Sigmoid colon (tissue), 7 donors: ENCODE measurements around the gene PDZD7. TPM values are rescaled to one million over a fixed set of nuclear protein-coding genes. Genes with fewer than 3 reads are reported as not detected.
"Not testable (repeated sequence)": the region's sequence is repeated elsewhere in the genome, so short reads cannot be mapped to it uniquely, and the experiment has no call there.

ENCODE experiments used
- DNase-seq: peaks from one replicate; pipeline ENCODE4 v3.0.0-alpha.2; 2019
- H3K27ac ChIP-seq, 4 donors: fragments of 200-600 bp; sonication (generic); one replicate each; pipeline ENCODE4 v1.5.1; 2016 to 2019; ENCODE audit warnings: mild to moderate bottlenecking in 1 of 4
- H3K27me3 ChIP-seq, 3 donors: fragments of 200-600 bp; sonication (generic); one replicate each; pipeline ENCODE4 v1.5.1; 2019; ENCODE audit warnings: mild to moderate bottlenecking in 1 of 3
- H3K36me3 ChIP-seq, 4 donors: fragments of 200-600 bp; sonication (generic); one replicate each; pipeline ENCODE4 v1.5.1; 2016 to 2019
- H3K4me1 ChIP-seq, 4 donors: fragments of 200-600 bp; sonication (generic); one replicate each; pipeline ENCODE4 v1.5.1; 2017 to 2019
- H3K4me3 ChIP-seq, 4 donors: fragments of 200-600 bp; sonication (generic); one replicate each; pipeline ENCODE4 v1.5.1; 2017 to 2019; ENCODE audit warnings: mild to moderate bottlenecking in 2 of 4, moderate library complexity in 1 of 4
- H3K9me3 ChIP-seq, 4 donors: fragments of 200-600 bp in 3 of 4; sonication (generic) in 3 of 4; one replicate each; pipeline versions ENCODE4 v1.5.1 to v1.6.1; 2013 to 2019
- CTCF ChIP-seq, 4 experiments: fragments of 450-650 bp in 3 of 4; fragments of 200-600 bp in 1 of 4; IDR thresholded peaks; one replicate each; pipeline ENCODE4 v1.5.1; 2016 to 2019; ENCODE audit warnings: antibody characterized with exemption in 4 of 4, mild to moderate bottlenecking in 3 of 4, moderate library complexity in 2 of 4
- EP300 ChIP-seq, 4 donors: sonication (generic); formaldehyde crosslinking; IDR thresholded peaks; one replicate each; pipeline ENCODE4 v1.6.1; 2017; ENCODE audit warnings: antibody characterized with exemption in 4 of 4
- POLR2A ChIP-seq, 2 donors: fragments of 450-650 bp; IDR thresholded peaks; one replicate each; pipeline ENCODE4 v1.6.1; 2016; ENCODE audit warnings: antibody characterized with exemption in 2 of 2, mild to moderate bottlenecking in 2 of 2, moderate library complexity in 2 of 2
- POLR2AphosphoS5 ChIP-seq, 4 donors: sonication (generic); formaldehyde crosslinking; IDR thresholded peaks; one replicate each; pipeline ENCODE4 v1.6.1; 2017; ENCODE audit warnings: antibody characterized with exemption in 4 of 4
- WGBS, 2 donors: extraction: QIAGEN DNeasy Blood & Tissue Kit; methylation state at CpG; one replicate each; pipeline ENCODE4 v1.1.7; 2013; 5-methylcytosine and 5-hydroxymethylcytosine counted together
- intact Hi-C: fragments of 100-400 bp; cut with DNase I; formaldehyde crosslinking; loops from one replicate; pipeline ENCODE4 v1.15.1; 2023
- polyA plus RNA-seq, 3 donors: library from polyadenylated mRNA; stranded (reverse); fragments of 200-250 nt; gene quantifications; one replicate each; pipeline ENCODE4 v1.2.3, GENCODE V29; 2013
- total RNA-seq, 4 donors: library from RNA; depleted of rRNA; stranded (reverse); fragments of >200 nt; gene quantifications; one replicate each; pipeline ENCODE4 v1.1.0, GENCODE V29; 2016
- donor health status: healthy with polysubstance abuse.
- donor health status: Bipolar disorder and iron deficiency.
- donor health status: healthy.

Gene PDZD7
- total and polyA plus RNA-seq, 7 donors, result 0.16 to 2.4 (median 0.90) TPM; not detected in 1

- H3K9me3 ChIP-seq, result no peaks in the 10 kb centered on the region
- intact Hi-C loops, result no loop called here
- no peak overlapping the region for H3K27ac ChIP-seq
- no peak overlapping the region for H3K4me3 ChIP-seq
- peaks cover 5 to 35% (median 8%) of the 10 kb centered on the region in 4 donors for H3K36me3 ChIP-seq
- TF ChIP-seq POLR2A (IDR thresholded peaks at IDR 0.05) (no peak), CTCF (IDR thresholded peaks at IDR 0.05) (no peak), EP300 (IDR thresholded peaks at IDR 0.05) (no peak), POLR2AphosphoS5 (IDR thresholded peaks at IDR 0.05) (no peak)
- no peaks in the 10 kb centered on the region for H3K4me1 ChIP-seq
- H3K27me3 ChIP-seq, result no peaks in the 10 kb centered on the region
- 84 to 89% methylated on average over 6 of the region's 6 CpGs for WGBS, 2 donors
- peak; percentile 13 for DNase-seq
These were observed 53.5 kb downstream of the PDZD7 start for GRCh38 chr10:100977436-100977835.

- no peaks in the 10 kb centered on the region for H3K9me3 ChIP-seq
- H3K27ac ChIP-seq, result no peak overlapping the region
- H3K36me3 ChIP-seq, result peaks cover 5 to 30% (median 8%) of the 10 kb centered on the region in 4 donors
- no peaks in the 10 kb centered on the region for H3K27me3 ChIP-seq
- no peaks in the 10 kb centered on the region for H3K4me1 ChIP-seq
- intact Hi-C loops, result no loop called here
- no peak for DNase-seq
- WGBS, 2 donors, result 64 to 81% methylated on average over 3 of the region's 3 CpGs
- TF ChIP-seq POLR2AphosphoS5 (IDR thresholded peaks at IDR 0.05), result no peak
- TF ChIP-seq POLR2A (IDR thresholded peaks at IDR 0.05), result no peak
- no peak for TF ChIP-seq EP300 (IDR thresholded peaks at IDR 0.05)
- TF ChIP-seq CTCF (IDR thresholded peaks at IDR 0.05), result no peak
- no peak overlapping the region for H3K4me3 ChIP-seq
These were observed 54.0 kb downstream of the PDZD7 start for GRCh38 chr10:100976906-100977305.

GRCh38 chr10:100975397-100975796 lies 55.5 kb downstream of the PDZD7 start:
- WGBS, 2 donors, result 83 to 87% methylated on average over 8 of the region's 8 CpGs
- intact Hi-C loops, DNase-seq, H3K27me3 ChIP-seq, H3K9me3 ChIP-seq, H3K4me3 ChIP-seq, H3K27ac ChIP-seq, H3K4me1 ChIP-seq: not testable (repeated sequence)
- H3K36me3 ChIP-seq, result peaks cover 0 to 16% (median 0%) of the 10 kb centered on the region in 4 donors

- intact Hi-C loops, result no loop called here
- H3K9me3 ChIP-seq, result no peaks in the 10 kb centered on the region
- TF ChIP-seq EP300 (IDR thresholded peaks at IDR 0.05) (no peak), POLR2AphosphoS5 (IDR thresholded peaks at IDR 0.05) (no peak), CTCF (IDR thresholded peaks at IDR 0.05) (no peak), POLR2A (IDR thresholded peaks at IDR 0.05) (no peak)
- peak; percentile 42 for DNase-seq
- H3K27me3 ChIP-seq, result peaks cover 0 to 10% (median 0%) of the 10 kb centered on the region in 3 donors
- peaks cover 0 to 18% (median 17%) of the 10 kb centered on the region in 4 donors for H3K4me1 ChIP-seq
- H3K4me3 ChIP-seq, result no peak overlapping the region
- whole genome bisulfite sequencing, 2 donors, result 93% methylated on average over 6 of the region's 6 CpGs
- H3K36me3 ChIP-seq, result peaks cover 0 to 1% (median 0%) of the 10 kb centered on the region in 4 donors
- no peak overlapping the region for H3K27ac ChIP-seq
These were observed 57.9 kb downstream of the PDZD7 start for GRCh38 chr10:100972904-100973535.

- Histone ChIP-seq H3K27me3 (peaks cover 0 to 10% (median 0%) of the 10 kb centered on the region in 3 donors), H3K9me3 (no peaks in the 10 kb centered on the region), H3K4me3 (no peak overlapping the region), H3K27ac (no peak overlapping the region), H3K36me3 (no peaks in the 10 kb centered on the region), H3K4me1 (peaks cover 0 to 18% (median 17%) of the 10 kb centered on the region in 4 donors)
- 79 to 83% methylated on average over 13 of the region's 13 CpGs for WGBS, 2 donors
- intact Hi-C loops, result no loop called here
- peak; percentile 43 for DNase-seq
- TF ChIP-seq POLR2A (IDR thresholded peaks at IDR 0.05), result no peak
- TF ChIP-seq EP300 (IDR thresholded peaks at IDR 0.05), result no peak
These were observed 58.6 kb downstream of the PDZD7 start for GRCh38 chr10:100972115-100972903.
